Parathyroid adenoma (tissue), 2 donors: ENCODE data around the gene PTTG1IP.
A peak's percentile ranks its signal among the peaks of the same experiment; 100 is the strongest.

Source experiments
- H2AFZ ChIP-seq: fragments of 300-600 bp; sonication (generic); one replicate; pipeline ENCODE4 v1.7.0; 2017; ENCODE audit warnings: antibody characterized with exemption, mild to moderate bottlenecking
- H3K27ac ChIP-seq: fragments of 300-600 bp; sonication (generic); one replicate; pipeline ENCODE4 v1.7.0; 2017
- H3K27me3 ChIP-seq: fragments of 300-600 bp; sonication (generic); one replicate; pipeline ENCODE4 v1.7.0; 2017; ENCODE audit warnings: low read length; ENCODE audit not compliant: control insufficient read depth, insufficient read depth
- H3K36me3 ChIP-seq: fragments of 300-600 bp; sonication (generic); one replicate; pipeline ENCODE4 v1.7.0; 2017; ENCODE audit warnings: low read length; ENCODE audit not compliant: control insufficient read depth, insufficient read depth
- H3K4me1 ChIP-seq: fragments of 300-600 bp; sonication (generic); one replicate; pipeline ENCODE4 v1.7.0; 2017; ENCODE audit warnings: control low read depth
- H3K4me2 ChIP-seq: fragments of 300-600 bp; sonication (generic); one replicate; pipeline ENCODE4 v1.7.0; 2017; ENCODE audit warnings: low read length
- H3K4me3 ChIP-seq: fragments of 300-600 bp; sonication (generic); one replicate; pipeline ENCODE4 v1.7.0; 2017; ENCODE audit warnings: low read depth, low read length
- H3K79me2 ChIP-seq: fragments of 300-600 bp; sonication (generic); one replicate; pipeline ENCODE4 v1.7.0; 2017; ENCODE audit warnings: control low read depth
- H3K9ac ChIP-seq: fragments of 300-600 bp; sonication (generic); one replicate; pipeline ENCODE4 v1.7.0; 2017; ENCODE audit warnings: mild to moderate bottlenecking
- H3K9me3 ChIP-seq: fragments of 300-600 bp; sonication (generic); one replicate; pipeline ENCODE4 v1.7.0; 2017; ENCODE audit warnings: low read length; ENCODE audit not compliant: control insufficient read depth
- CTCF ChIP-seq: fragments of 300-600 bp; sonication (generic); IDR thresholded peaks from one replicate; pipeline ENCODE4 v1.7.0; 2017; ENCODE audit warnings: antibody characterized with exemption, mild to moderate bottlenecking
- donor health status: primary hyperparathyroidism.

Gene PTTG1IP

GRCh38 chr21:44802396-44803153, 70.9 kb downstream of the PTTG1IP start:
- Histone ChIP-seq H3K9ac (no peak overlapping the region), H3K27me3 (no peaks in the 10 kb centered on the region), H3K27ac (no peak overlapping the region), H3K36me3 (no peaks in the 10 kb centered on the region), H3K4me3 (peak overlapping the region; percentile 83), H3K4me2 (peak overlapping the region; percentile 69), H3K4me1 (peaks cover 3% of the 10 kb centered on the region), H3K9me3 (no peaks in the 10 kb centered on the region), H2AFZ (peak overlapping the region; percentile 93), H3K79me2 (peaks cover 8% of the 10 kb centered on the region)
- no peak for TF ChIP-seq CTCF

GRCh38 chr21:44801468-44802395, 71.8 kb downstream of the PTTG1IP start, which contains the start of gene UBE2G2:
Gene UBE2G2, minus strand, starts transcription at chr21:44801820. Its CDS starts 72 bp downstream, at chr21:44801748.
- H3K9ac ChIP-seq = no peak within 1 kb of the TSS
- no peaks in the 10 kb centered on the region for H3K36me3 ChIP-seq
- H3K4me2 ChIP-seq = peak within 1 kb of the TSS; percentile 69
- no peaks in the 10 kb centered on the region for H3K27me3 ChIP-seq
- H3K9me3 ChIP-seq = no peaks in the 10 kb centered on the region
- peaks cover 11% of the 10 kb centered on the region for H3K79me2 ChIP-seq
- peak within 1 kb of the TSS; percentile 39 for H3K27ac ChIP-seq
- H3K4me1 ChIP-seq = peaks cover 3% of the 10 kb centered on the region
- TF ChIP-seq CTCF = no peak
- peak within 1 kb of the TSS; percentile 83 for H3K4me3 ChIP-seq
- peak within 1 kb of the TSS; percentile 93 for H2AFZ ChIP-seq

- H3K9ac ChIP-seq = no peak overlapping the region
- H2AFZ ChIP-seq = peak overlapping the region; percentile 93
- H3K79me2 ChIP-seq = peaks cover 15% of the 10 kb centered on the region
- peak; percentile 24 for TF ChIP-seq CTCF
- H3K4me3 ChIP-seq = peak overlapping the region; percentile 83
- no peaks in the 10 kb centered on the region for H3K36me3 ChIP-seq
- peak overlapping the region; percentile 69 for H3K4me2 ChIP-seq
- peaks cover 3% of the 10 kb centered on the region for H3K4me1 ChIP-seq
- H3K9me3 ChIP-seq = no peaks in the 10 kb centered on the region
- H3K27ac ChIP-seq = peak overlapping the region; percentile 39
- no peaks in the 10 kb centered on the region for H3K27me3 ChIP-seq
Measured at GRCh38 chr21:44800971-44801467, 72.5 kb downstream of the PTTG1IP start.

GRCh38 chr21:44800103-44800502, 73.4 kb downstream of the PTTG1IP start:
- H3K36me3 ChIP-seq = no peaks in the 10 kb centered on the region
- peaks cover 18% of the 10 kb centered on the region for H3K79me2 ChIP-seq
- TF ChIP-seq CTCF = no peak
- peaks cover 3% of the 10 kb centered on the region for H3K4me1 ChIP-seq
- no peak overlapping the region for H3K27ac ChIP-seq
- no peaks in the 10 kb centered on the region for H3K9me3 ChIP-seq
- no peak overlapping the region for H3K4me3 ChIP-seq
- H2AFZ ChIP-seq = no peak overlapping the region
- H3K27me3 ChIP-seq = no peaks in the 10 kb centered on the region
- H3K4me2 ChIP-seq = no peak overlapping the region
- H3K9ac ChIP-seq = no peak overlapping the region
